ENCODE measurements around the gene OR52M1.
"Not testable (repeated sequence)": the region's sequence is repeated elsewhere in the genome, so short reads cannot be mapped to it uniquely, and the experiment has no call there.

Gene OR52M1

GRCh38 chr11:4544891-4545290 is at the start of gene OR52M1:
Gene OR52M1, plus strand, starts transcription at chr11:4545191. Its CDS starts 0 bp downstream, at chr11:4545191.
- DNase-seq: no peak

DNA sequence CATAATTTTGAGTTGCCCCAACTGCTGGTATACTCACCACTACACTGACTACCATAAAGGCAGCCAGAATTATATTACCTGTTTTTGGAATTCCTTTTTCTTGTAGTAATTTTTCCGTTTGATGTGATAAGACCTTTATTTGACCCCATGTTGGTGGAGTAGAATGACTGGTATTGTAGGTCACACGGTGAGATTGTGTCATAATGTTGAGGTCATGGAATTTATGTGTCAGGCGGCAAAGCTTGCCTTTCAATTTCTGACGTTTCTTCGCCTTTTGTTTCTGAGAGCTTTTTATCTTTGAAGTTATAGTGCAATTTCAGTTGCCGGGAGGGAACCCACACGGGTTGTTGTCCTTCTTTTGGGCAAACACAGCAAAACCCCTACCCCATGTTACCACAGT is 49.5 kb upstream of the OR52M1 start:
- no peak for DNase-seq

DNA sequence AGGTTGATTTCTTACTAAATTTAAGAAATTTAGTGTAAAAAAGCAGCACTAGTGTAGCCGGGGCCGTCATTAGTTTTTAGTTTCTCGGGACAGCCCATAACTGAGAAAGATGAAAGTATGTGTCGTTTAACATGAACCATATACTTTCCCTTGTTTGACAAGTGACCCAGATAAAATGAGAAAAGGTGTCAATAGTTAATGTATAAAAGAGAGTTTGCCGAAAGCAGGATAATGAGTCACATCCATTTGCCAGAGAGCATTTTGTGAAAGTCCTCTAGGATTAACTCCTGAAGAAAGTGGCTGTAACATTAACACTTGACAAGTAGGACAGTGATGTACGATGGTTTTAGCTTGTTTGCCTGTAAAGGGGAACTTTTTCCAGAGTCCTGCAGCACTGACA is 49.0 kb upstream of the OR52M1 start:
- DNase-seq: no peak

- no peak for DNase-seq
Observed at GRCh38 chr11:4496557-4497248, 48.3 kb upstream of the OR52M1 start.

GRCh38 chr11:4508886-4509285 is 36.1 kb upstream of the OR52M1 start:
- DNase-seq: no peak

DNA sequence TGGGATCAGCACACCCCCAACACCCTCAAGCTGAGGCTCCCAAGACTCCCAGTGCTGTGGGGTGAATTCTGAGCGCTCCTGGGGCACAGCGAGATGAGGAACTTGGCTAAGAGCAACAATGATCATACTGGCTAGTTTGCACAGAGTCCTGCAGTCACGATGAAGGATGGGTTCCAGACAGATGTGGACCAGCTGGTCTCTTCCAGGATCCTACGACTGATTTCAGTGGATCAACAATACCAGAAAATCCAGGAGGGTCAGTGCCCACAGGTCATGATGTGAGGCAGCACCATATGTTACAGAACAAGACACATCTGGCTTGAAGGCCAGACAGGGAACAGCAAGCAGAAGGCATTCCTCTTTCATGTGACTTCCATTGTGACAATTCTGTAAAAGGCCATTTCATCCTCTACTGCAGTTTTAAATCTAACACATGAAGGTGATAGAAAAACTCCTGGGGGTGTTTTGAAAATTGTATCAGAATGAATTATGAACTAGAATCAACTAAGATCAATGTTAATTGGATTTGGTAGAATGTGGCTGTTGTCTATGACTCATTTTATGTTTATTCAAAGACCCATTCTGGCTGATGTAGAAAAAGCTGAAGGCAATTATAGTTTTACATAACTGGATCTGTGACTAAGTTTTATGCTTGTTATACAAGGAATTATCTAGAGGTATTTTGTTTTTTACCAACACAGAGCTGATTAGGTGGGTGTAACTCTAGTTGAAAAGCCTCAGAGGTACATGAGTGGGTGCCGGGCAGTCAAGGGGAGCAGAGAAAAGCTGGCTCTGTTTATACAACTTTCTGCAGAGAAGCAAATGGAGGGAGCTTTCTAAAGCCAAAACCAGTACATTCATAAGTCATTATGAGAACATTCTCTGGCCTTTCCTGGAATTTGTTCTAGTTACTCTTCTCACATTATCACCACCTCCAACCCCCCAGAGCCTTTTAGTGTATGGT is 33.4 kb upstream of the OR52M1 start:
- DNase-seq: no peak

- no peak for DNase-seq
Observed at GRCh38 chr11:4514196-4514595, 30.8 kb upstream of the OR52M1 start.

DNA sequence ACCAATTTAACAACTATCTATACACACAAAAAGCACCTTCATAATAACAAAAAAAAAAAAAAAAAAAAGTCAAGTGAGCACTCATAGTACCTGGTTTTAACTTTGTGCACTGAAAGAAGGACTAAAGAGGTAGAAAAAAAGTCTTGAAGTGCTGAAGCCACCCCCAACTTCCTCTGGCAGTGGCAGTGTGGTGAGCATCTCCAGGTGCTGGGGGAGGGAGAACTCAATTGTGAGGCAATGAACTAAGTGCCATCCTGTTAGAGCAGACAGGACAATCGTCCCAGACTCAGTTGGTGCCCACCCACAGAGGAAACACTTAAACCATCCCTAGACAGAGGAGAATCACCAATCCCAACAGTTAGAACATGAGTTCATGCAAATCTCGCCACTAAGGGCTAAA is 22.7 kb upstream of the OR52M1 start:
- DNase-seq: no peak

- DNase-seq: no peak
Observed at GRCh38 chr11:4522752-4523151, 22.2 kb upstream of the OR52M1 start.

DNA sequence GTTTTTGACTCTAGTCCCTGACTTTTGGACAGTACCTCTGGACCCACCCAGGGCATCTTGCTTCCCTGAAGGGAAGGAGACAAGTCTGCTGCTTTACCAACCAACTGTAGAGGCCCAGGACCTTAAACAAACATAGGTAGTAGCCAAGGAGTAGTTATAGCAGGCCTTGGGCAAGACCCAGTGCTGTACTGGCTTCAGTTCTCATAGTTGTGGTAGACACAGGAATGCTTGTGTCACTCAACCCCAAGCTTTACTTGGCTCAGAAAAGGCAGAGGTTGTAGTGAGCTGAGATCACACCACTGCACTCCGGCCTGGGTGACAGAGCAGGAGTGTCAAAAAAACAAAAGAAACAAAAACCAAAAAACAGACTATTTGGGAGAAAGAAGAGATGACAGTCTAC is 21.3 kb upstream of the OR52M1 start:
- no peak for DNase-seq

DNA sequence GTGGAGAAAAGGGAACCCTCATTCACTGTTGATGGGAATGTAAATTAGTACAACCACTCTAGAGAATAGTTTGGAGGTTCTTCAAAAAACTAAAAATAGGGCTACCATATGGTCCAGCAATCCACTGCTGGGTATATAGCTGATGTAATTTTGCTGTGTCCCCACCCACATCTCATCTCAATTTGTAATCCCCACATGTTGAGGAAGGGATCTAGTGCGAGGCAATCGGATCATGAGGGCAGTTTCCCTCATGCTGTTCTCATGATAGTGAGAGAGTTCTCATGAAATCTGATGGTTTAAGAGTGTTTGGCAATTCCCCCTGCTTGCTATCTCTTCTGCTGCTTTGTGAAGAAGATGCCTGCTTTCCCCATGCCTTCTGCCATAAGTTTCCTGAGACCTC is 17.1 kb upstream of the OR52M1 start:
- no peak for DNase-seq

- not testable (repeated sequence) for DNase-seq
Observed at GRCh38 chr11:4531686-4532085, 13.3 kb upstream of the OR52M1 start.

- DNase-seq: peak; percentile 19
Observed at GRCh38 chr11:4539603-4540219, 5.3 kb upstream of the OR52M1 start.

GRCh38 chr11:4541071-4541470 is 3.9 kb upstream of the OR52M1 start:
- DNase-seq: no peak

DNA sequence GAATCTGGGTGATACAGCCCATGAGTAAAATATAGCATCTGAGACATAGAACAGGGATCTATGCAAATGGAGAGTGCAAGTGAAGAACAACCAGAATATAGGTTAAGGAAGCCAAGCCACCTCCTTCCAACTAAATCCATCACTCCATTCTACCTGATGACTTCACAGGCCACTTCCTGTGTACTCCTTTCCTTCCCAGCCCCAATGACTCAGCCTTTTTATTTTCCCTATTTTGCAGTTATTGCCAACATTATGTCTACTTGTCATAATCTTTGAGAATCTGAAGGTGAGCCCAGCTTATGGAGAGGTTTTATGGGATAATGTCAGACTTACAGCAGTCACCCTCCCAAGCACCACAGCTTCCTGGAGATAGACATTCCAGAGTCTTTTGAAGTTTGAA is 1.4 kb upstream of the OR52M1 start:
- no peak for DNase-seq

DNA sequence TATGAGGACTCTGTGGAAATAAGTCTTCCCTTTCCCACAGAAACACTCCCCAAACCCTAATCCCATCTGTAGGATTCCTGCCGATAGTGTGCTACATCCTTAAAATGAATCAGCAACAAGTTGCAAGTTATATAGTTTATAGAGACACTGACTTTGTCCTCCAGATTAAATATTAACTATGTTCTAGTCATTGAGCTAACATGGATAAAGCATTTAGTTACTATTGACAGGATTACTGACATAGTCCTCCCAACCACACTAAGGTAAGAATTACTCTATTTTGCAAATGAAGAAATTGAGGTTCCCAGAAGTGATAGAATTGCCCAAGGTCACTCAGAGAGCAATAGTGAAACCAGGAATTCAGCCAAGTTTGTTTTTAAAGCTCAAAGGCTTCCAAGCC is 1.9 kb downstream of the OR52M1 start:
- no peak for DNase-seq

DNA sequence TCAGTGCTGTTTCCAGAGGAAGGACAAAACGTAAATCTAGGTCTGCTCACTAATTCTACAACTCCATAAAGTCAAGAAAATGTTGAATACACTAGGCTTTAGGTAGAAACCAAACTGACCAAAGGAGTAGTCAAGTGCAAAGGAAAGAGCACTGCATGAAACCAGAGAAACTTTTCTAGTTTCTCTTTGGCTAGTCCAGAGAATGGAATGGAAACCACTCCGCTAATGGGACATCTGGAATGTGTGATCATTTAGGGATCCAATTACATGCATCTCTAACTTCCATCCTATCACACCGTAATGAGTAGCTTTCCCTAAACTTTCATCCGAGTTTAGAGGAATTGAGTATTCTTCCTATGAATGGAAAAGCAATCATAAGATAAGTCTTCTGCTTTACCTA is 2.4 kb downstream of the OR52M1 start:
- no peak for DNase-seq

- DNase-seq: no peak
Observed at GRCh38 chr11:4551346-4551979, 6.5 kb downstream of the OR52M1 start.

DNA sequence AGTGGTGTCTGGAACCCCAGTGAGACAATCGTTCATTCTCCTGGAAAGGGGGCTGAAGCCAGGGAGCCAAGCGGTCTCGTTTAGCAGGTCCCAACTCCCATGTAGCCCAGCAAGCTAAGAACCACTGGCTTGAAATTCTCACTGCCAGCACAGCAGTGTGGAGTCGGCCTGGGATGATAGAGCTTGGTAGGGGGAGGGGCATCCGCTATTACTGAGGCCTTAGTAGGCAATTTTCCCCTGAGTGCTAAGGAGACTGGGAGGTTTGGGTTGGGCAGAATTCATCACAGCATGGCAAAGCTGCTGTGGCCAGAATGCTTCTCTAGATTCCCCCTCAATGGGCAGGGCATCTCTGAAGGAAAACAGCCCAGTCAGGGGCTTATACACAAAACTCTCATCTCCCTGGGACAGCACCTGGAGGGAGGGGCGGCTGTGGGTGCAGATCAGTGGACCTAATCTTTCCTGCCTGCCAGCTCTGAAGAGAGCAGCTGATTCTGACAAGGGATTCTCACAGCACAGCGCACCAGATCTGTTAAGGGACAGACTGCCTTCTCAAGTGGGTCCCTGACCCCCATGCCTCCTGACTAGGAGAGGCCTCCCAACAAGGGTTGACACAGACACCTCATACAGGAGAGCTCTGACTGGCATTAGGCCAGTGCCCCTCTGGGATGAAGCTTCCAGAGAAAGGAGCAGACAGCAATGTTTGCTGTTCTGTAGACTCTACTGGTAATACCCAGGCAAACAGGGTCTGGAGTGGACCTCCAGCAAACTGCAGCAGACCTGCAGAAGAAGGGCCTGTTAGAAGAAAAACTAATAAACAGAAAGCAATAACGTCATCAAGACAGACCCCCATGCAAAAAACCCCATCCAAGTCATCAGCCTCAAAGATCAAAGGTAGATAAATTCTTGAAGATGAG is 14.8 kb downstream of the OR52M1 start:
- DNase-seq: no peak

DNA sequence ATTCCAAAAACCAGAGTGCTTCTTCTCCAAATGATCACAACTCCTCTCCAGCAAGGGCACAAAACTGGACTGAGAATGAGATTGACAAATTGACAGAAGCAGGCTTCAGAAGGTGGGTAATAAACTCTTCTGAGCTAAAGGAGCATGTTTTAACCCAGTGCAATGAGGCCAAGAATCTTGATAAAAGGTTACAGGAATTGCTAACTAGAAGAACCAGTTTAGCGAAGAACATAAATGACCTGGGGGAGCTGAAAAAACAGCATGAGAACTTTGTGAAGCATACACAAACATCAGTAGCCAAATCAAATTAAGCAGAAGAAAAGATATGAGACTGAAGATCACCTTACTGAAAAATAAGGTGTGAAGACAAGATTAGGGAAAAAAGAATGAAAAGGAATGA is 15.5 kb downstream of the OR52M1 start:
- no peak for DNase-seq

DNA sequence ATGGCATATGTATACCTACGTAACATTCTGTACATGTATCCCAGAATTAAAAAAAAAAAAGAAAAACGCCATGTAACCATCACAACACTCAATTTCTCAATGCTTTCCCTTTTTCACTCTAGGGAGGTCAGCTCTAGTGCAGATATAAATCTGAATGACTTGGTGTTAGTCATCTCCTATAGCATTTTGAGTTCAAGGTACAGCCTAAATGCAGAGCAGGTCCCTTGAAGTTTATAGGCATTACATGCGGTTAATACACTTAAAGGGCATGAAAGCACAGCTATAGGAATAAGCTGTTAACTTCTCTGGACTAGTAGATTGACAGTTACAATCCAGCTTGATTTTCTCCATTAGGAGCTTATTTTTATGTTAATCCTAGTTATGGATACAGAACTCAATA is 20.4 kb downstream of the OR52M1 start:
- DNase-seq: no peak

GRCh38 chr11:4569075-4569474 is 24.1 kb downstream of the OR52M1 start:
- DNase-seq: no peak
